Large intestine (tissue), 3 donors: ENCODE results near the gene NTM. TPM values are rescaled to one million over a fixed set of nuclear protein-coding genes. Genes with fewer than 3 reads are reported as not detected.

Source experiments
- DNase-seq, 2 donors: peaks; one replicate each; pipeline versions ENCODE4 v3.0.0 to v3.0.0-alpha.2; 2013
- H3K27ac ChIP-seq: one replicate; pipeline ENCODE4 v1.5.1; 2013; ENCODE audit warnings: low read length
- H3K27me3 ChIP-seq: 2 replicates; pipeline ENCODE4 v1.6.1; 2013; ENCODE audit warnings: low read length; ENCODE audit not compliant: control insufficient read depth, insufficient read depth
- H3K36me3 ChIP-seq: 2 replicates; pipeline ENCODE4 v1.6.1; 2013; ENCODE audit warnings: low read length; ENCODE audit not compliant: control insufficient read depth, insufficient read depth
- H3K4me1 ChIP-seq: one replicate; pipeline ENCODE4 v1.6.1; 2013; ENCODE audit warnings: low read length; ENCODE audit not compliant: control insufficient read depth, insufficient read depth
- H3K4me3 ChIP-seq: one replicate; pipeline ENCODE4 v1.5.1; 2013; ENCODE audit warnings: low read length
- H3K9me3 ChIP-seq: one replicate; pipeline ENCODE4 v1.6.1; 2013; ENCODE audit warnings: mild to moderate bottlenecking, low read depth, low read length, moderate library complexity; ENCODE audit not compliant: control insufficient read depth
- WGBS: methylation state at CpG from one replicate; pipeline ENCODE4 v1.1.5; 2013; ENCODE audit warnings: low lambda C conversion rate; ENCODE audit not compliant: insufficient coverage; 5-methylcytosine and 5-hydroxymethylcytosine counted together
- polyA plus RNA-seq: library from polyadenylated mRNA; unstranded; fragments of 120-200 nt; gene quantifications from one replicate; pipeline ENCODE4 v1.2.1, GENCODE V29; 2013

NTM gene
- polyA plus RNA-seq, 1 donor: 17.2 TPM

- DNase-seq: no peak
- H3K36me3 ChIP-seq: no peaks in the 10 kb centered on the region
- peaks cover 4% of the 10 kb centered on the region for H3K27me3 ChIP-seq
- H3K4me1 ChIP-seq: no peaks in the 10 kb centered on the region
- no peak overlapping the region for H3K27ac ChIP-seq
- H3K9me3 ChIP-seq: no peaks in the 10 kb centered on the region
- no CpG with 5 or more reads among the region's 1 CpG for WGBS
- H3K4me3 ChIP-seq: no peak overlapping the region
Observed at GRCh38 chr11:131474947-131475346, 104.5 kb downstream of the NTM start.

GRCh38 chr11:131476266-131476665 is 105.9 kb downstream of the NTM start:
- WGBS: no CpG with 5 or more reads among the region's 2 CpGs
- no peaks in the 10 kb centered on the region for H3K9me3 ChIP-seq
- no peak overlapping the region for H3K4me3 ChIP-seq
- no peaks in the 10 kb centered on the region for H3K27me3 ChIP-seq
- no peaks in the 10 kb centered on the region for H3K4me1 ChIP-seq
- DNase-seq: no peak
- H3K27ac ChIP-seq: no peak overlapping the region
- no peaks in the 10 kb centered on the region for H3K36me3 ChIP-seq

- no peak overlapping the region for H3K27ac ChIP-seq
- H3K9me3 ChIP-seq: no peaks in the 10 kb centered on the region
- no peaks in the 10 kb centered on the region for H3K36me3 ChIP-seq
- no peak overlapping the region for H3K4me3 ChIP-seq
- no peaks in the 10 kb centered on the region for H3K27me3 ChIP-seq
- 100% methylated on average over 1 of the region's 2 CpGs for WGBS
- no peaks in the 10 kb centered on the region for H3K4me1 ChIP-seq
- no peak for DNase-seq
Observed at GRCh38 chr11:131478341-131478740, 107.9 kb downstream of the NTM start.

GRCh38 chr11:131481303-131481702 is 110.9 kb downstream of the NTM start:
- DNase-seq: no peak
- Histone ChIP-seq H3K36me3 (no peaks in the 10 kb centered on the region), H3K4me3 (no peak overlapping the region), H3K27me3 (no peaks in the 10 kb centered on the region), H3K9me3 (no peaks in the 10 kb centered on the region), H3K27ac (no peak overlapping the region), H3K4me1 (no peaks in the 10 kb centered on the region)
- no CpG with 5 or more reads among the region's 3 CpGs for WGBS

- no peaks in the 10 kb centered on the region for H3K36me3 ChIP-seq
- H3K4me1 ChIP-seq: no peaks in the 10 kb centered on the region
- H3K4me3 ChIP-seq: no peak overlapping the region
- H3K9me3 ChIP-seq: no peaks in the 10 kb centered on the region
- DNase-seq: no peak
- H3K27me3 ChIP-seq: no peaks in the 10 kb centered on the region
- H3K27ac ChIP-seq: no peak overlapping the region
- no CpG with 5 or more reads among the region's 3 CpGs for WGBS
Observed at GRCh38 chr11:131481971-131482370, 111.6 kb downstream of the NTM start.

- Histone ChIP-seq H3K27ac (no peak overlapping the region), H3K36me3 (no peaks in the 10 kb centered on the region), H3K27me3 (no peaks in the 10 kb centered on the region), H3K9me3 (no peaks in the 10 kb centered on the region), H3K4me1 (no peaks in the 10 kb centered on the region), H3K4me3 (no peak overlapping the region)
- 86% methylated on average over 1 of the region's 7 CpGs for WGBS
- DNase-seq: no peak
Observed at GRCh38 chr11:131483453-131483852, 113.0 kb downstream of the NTM start.

GRCh38 chr11:131483877-131484276 is 113.5 kb downstream of the NTM start:
- Histone ChIP-seq H3K36me3 (no peaks in the 10 kb centered on the region), H3K4me3 (no peak overlapping the region), H3K27me3 (no peaks in the 10 kb centered on the region), H3K9me3 (no peaks in the 10 kb centered on the region), H3K27ac (no peak overlapping the region), H3K4me1 (no peaks in the 10 kb centered on the region)
- no peak for DNase-seq
- no CpG with 5 or more reads among the region's 4 CpGs for WGBS

- no peaks in the 10 kb centered on the region for H3K4me1 ChIP-seq
- no peaks in the 10 kb centered on the region for H3K9me3 ChIP-seq
- DNase-seq: no peak
- no peaks in the 10 kb centered on the region for H3K27me3 ChIP-seq
- no CpG with 5 or more reads among the region's 3 CpGs for WGBS
- H3K27ac ChIP-seq: no peak overlapping the region
- H3K36me3 ChIP-seq: no peaks in the 10 kb centered on the region
- no peak overlapping the region for H3K4me3 ChIP-seq
Observed at GRCh38 chr11:131486100-131486499, 115.7 kb downstream of the NTM start.

GRCh38 chr11:131486937-131487635 is 116.7 kb downstream of the NTM start:
- Histone ChIP-seq H3K27ac (no peak overlapping the region), H3K4me3 (no peak overlapping the region), H3K36me3 (no peaks in the 10 kb centered on the region), H3K9me3 (no peaks in the 10 kb centered on the region), H3K4me1 (no peaks in the 10 kb centered on the region), H3K27me3 (no peaks in the 10 kb centered on the region)
- DNase-seq: no peak
- no CpG with 5 or more reads among the region's 2 CpGs for WGBS

- no peaks in the 10 kb centered on the region for H3K9me3 ChIP-seq
- no peaks in the 10 kb centered on the region for H3K27me3 ChIP-seq
- no peak overlapping the region for H3K4me3 ChIP-seq
- H3K4me1 ChIP-seq: no peaks in the 10 kb centered on the region
- no CpG with 5 or more reads among the region's 4 CpGs for WGBS
- no peak overlapping the region for H3K27ac ChIP-seq
- peak in 1 of 2 donors; percentile 9 for DNase-seq
- H3K36me3 ChIP-seq: no peaks in the 10 kb centered on the region
Observed at GRCh38 chr11:131488238-131488637, 117.8 kb downstream of the NTM start.

- WGBS: no CpG with 5 or more reads among the region's 4 CpGs
- Histone ChIP-seq H3K4me1 (no peaks in the 10 kb centered on the region), H3K9me3 (no peaks in the 10 kb centered on the region), H3K27me3 (no peaks in the 10 kb centered on the region), H3K27ac (no peak overlapping the region), H3K4me3 (no peak overlapping the region), H3K36me3 (no peaks in the 10 kb centered on the region)
- no peak for DNase-seq
Observed at GRCh38 chr11:131491503-131491902, 121.1 kb downstream of the NTM start.
